GM21515 (cell line): ENCODE results near the gene SMC1A.

Source experiments
- ATAC-seq: cut with Tn5 transposase; IDR thresholded peaks from one replicate; pipeline ENCODE4 v1.9.1; 2021; ENCODE audit not compliant: unreplicated experiment

SMC1A gene

GRCh38 chrX:53347948-53348347, 74.5 kb downstream of the SMC1A start:
- no peak for ATAC-seq

GRCh38 chrX:53340852-53341645, 81.4 kb downstream of the SMC1A start:
- ATAC-seq, result no peak

GRCh38 chrX:53337101-53337500, 85.4 kb downstream of the SMC1A start:
- no peak for ATAC-seq

GRCh38 chrX:53333853-53334252, 88.6 kb downstream of the SMC1A start:
- no peak for ATAC-seq

GRCh38 chrX:53332204-53332603, 90.2 kb downstream of the SMC1A start:
- ATAC-seq, result no peak

- ATAC-seq, result no peak
Observed at GRCh38 chrX:53330331-53330730, 92.1 kb downstream of the SMC1A start.

- no peak for ATAC-seq
Observed at GRCh38 chrX:53324803-53325202, 97.7 kb downstream of the SMC1A start.
